Spinal cord (tissue), 10 donors: Measurements from ENCODE around the gene CREBBP. TPM values are rescaled to one million over a fixed set of nuclear protein-coding genes. Genes with fewer than 3 reads are reported as not detected.

ENCODE experiments used
- DNase-seq, 6 donors: peaks; one replicate each; pipeline versions ENCODE4 v3.0.0 to v3.0.0-alpha.2; 2013 to 2015; ENCODE audit warnings: low spot score in 6 of 6, low read depth in 4 of 6
- H3K27ac ChIP-seq: one replicate; pipeline ENCODE4 v1.5.1; 2013; ENCODE audit warnings: low read depth, low read length, control low read depth
- H3K27me3 ChIP-seq: one replicate; pipeline ENCODE4 v1.6.1; 2013; ENCODE audit warnings: low read length; ENCODE audit not compliant: control insufficient read depth, insufficient read depth
- H3K36me3 ChIP-seq: one replicate; pipeline ENCODE4 v1.6.1; 2013; ENCODE audit warnings: low read length; ENCODE audit not compliant: control insufficient read depth, insufficient read depth
- H3K4me1 ChIP-seq: one replicate; pipeline ENCODE4 v1.6.1; 2013; ENCODE audit warnings: low read length; ENCODE audit not compliant: control insufficient read depth, insufficient read depth
- H3K4me3 ChIP-seq: one replicate; pipeline ENCODE4 v1.5.1; 2013; ENCODE audit warnings: low read depth, low read length, control low read depth
- H3K9me3 ChIP-seq: one replicate; pipeline ENCODE4 v1.6.1; 2013; ENCODE audit warnings: low read length; ENCODE audit not compliant: control insufficient read depth, insufficient read depth
- WGBS: methylation state at CpG from one replicate; pipeline ENCODE4 v1.1.5; 2013; ENCODE audit warnings: missing lambda C conversion rate; ENCODE audit not compliant: insufficient coverage; 5-methylcytosine and 5-hydroxymethylcytosine counted together
- polyA plus RNA-seq, 2 donors: library from polyadenylated mRNA; unstranded; fragments of 120-200 nt; gene quantifications; one replicate each; pipeline ENCODE4 v1.2.1, GENCODE V29; 2013; ENCODE audit not compliant: insufficient read length in 2 of 2
- total RNA-seq, 2 donors: library from RNA; depleted of rRNA in 1 of 2; stranded (reverse); fragments of 120-200 nt in 1 of 2; fragments of >200 nt in 1 of 2; gene quantifications; one replicate each; pipeline versions ENCODE4 v1.2.3 to v1.2.4, GENCODE V29; 2013 to 2014
- donor health status: healthy.

Gene CREBBP
- total and polyA plus RNA-seq, 4 donors: 41.5 to 64.3 (median 61.4) TPM

DNA sequence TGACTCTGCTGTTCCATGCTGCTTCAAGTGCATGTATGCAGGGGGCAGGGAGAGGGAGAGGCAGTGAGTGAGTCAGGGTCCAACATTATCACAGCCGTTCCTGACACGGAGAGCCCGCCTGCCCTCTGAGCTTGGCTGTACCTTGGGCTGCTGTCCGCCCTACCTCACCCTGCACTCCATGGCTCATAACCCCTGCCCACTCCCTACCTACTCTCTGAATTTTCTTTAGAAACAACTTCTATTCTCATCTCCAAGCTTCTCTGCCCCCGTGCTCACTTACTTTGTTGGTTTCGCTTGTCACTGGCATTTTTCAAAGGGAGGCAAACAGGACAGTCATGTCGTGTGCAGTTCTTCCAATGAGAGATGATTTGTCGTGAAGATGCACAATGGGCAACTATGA, 88.8 kb downstream of the CREBBP start:
- Histone ChIP-seq H3K4me3 (no peak overlapping the region), H3K36me3 (peaks cover 45% of the 10 kb centered on the region), H3K27me3 (no peaks in the 10 kb centered on the region), H3K4me1 (peaks cover 10% of the 10 kb centered on the region), H3K9me3 (no peaks in the 10 kb centered on the region), H3K27ac (no peak overlapping the region)
- no peak for DNase-seq
- 95% methylated on average over 7 of the region's 8 CpGs for WGBS

DNA sequence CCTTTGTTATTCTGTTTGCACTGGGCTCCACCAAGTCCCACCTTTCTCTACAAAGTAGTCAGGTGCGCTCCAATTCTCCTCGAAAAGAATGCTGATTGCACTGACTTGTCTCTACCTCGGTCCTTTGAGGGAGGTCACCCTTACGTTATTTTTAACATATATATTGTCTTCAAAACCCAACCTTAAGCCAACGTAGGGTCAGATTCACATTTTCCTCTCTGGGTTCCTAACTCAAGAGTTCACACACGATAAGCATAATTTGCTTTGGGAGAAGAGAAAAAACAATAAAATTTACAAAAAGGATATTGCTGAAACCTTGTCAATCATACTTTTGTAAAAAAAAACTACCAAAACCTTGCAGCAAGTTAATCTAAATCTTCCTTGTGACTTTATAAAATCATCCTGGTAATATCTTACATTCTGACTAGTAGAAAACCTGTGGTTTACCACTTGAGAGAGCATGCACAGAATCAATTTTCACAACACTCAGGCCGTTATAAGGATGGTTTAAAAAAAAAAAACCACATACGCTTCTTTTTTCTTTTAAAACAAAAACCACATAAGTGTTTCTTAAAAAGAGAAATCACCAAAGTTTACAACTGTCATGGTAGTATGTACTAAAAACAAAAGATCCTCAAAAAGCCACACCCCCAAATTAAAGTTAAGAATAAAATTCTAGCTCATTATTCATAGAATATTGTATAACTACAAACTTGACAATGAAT, 91.0 kb downstream of the CREBBP start:
- Histone ChIP-seq H3K4me3 (no peak overlapping the region), H3K4me1 (peaks cover 10% of the 10 kb centered on the region), H3K27ac (no peak overlapping the region), H3K27me3 (no peaks in the 10 kb centered on the region), H3K9me3 (no peaks in the 10 kb centered on the region), H3K36me3 (peaks cover 52% of the 10 kb centered on the region)
- WGBS: 87% methylated on average over 3 of the region's 8 CpGs
- no peak for DNase-seq

DNA sequence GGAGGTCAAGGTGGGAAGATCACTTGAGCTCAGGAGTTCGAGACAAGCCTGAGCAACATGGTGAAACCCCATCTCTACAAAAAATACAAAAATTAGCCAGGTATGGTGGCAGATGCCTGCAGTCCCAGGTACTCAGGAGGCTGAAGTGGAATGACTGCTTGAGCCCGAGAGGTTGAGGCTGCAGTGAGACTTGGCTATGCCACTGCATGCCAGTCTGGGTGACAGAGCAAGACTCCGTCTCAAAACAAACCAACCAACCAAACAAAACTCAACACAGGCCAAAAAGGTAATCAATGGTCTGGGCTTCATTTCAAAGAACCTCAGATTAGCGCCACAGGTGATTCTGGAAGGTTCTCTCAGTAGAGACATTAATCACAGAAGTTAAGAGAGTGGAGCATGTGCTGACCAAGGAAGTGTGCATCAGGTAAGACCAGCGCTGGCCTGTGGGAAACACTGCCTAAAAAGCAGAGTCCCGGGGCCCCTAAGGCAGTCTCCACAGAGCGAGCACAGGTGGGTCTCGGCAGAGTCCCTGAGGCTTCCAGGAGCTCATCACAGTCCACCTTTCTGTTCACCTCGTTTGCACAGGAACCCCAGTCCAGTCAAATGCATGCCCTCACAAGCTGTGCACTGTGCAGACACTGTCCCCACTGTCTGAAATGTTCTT, 91.7 kb downstream of the CREBBP start:
- no peaks in the 10 kb centered on the region for H3K9me3 ChIP-seq
- 96% methylated on average over 7 of the region's 9 CpGs for WGBS
- H3K4me3 ChIP-seq: no peak overlapping the region
- no peaks in the 10 kb centered on the region for H3K27me3 ChIP-seq
- DNase-seq: no peak
- peaks cover 8% of the 10 kb centered on the region for H3K4me1 ChIP-seq
- H3K27ac ChIP-seq: no peak overlapping the region
- peaks cover 52% of the 10 kb centered on the region for H3K36me3 ChIP-seq

DNA sequence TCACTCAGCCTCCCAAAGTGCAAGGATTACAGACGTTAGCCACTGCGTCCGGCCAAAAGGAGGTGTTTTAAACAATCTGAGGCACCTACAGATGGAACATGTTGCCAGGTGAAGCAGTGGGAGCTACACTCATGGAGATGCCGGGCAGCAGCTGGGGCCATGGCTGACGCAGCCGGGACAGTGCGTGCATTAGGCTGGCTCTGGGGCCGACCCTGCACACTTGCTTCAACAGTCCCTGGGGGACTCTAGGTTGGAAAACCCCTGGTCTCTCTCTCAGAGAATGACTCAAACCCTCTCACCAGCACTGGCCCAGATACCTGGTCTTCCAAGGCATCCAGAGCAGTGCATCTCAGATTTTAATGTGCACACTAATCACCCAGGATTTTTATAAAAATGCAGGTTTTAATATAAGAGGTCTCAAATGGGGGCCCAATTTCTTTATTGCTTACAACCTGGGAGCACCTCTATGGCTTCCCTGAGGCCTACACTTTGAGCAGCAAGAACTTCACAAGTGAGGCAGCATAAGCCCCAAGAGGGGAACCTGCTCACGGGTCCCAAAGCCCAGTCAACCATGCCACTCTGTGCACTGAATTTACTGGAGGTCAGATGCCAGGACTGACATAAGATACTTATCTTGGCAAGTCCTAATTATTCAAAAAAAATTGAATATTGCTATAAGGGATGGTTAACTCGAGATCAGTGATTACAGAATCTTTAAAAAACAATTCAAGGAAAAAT, 92.4 kb downstream of the CREBBP start:
- Histone ChIP-seq H3K4me1 (peaks cover 4% of the 10 kb centered on the region), H3K27me3 (no peaks in the 10 kb centered on the region), H3K27ac (no peak overlapping the region), H3K4me3 (no peak overlapping the region), H3K9me3 (no peaks in the 10 kb centered on the region), H3K36me3 (peaks cover 55% of the 10 kb centered on the region)
- 94% methylated on average over 8 of the region's 10 CpGs for WGBS
- DNase-seq: no peak

DNA sequence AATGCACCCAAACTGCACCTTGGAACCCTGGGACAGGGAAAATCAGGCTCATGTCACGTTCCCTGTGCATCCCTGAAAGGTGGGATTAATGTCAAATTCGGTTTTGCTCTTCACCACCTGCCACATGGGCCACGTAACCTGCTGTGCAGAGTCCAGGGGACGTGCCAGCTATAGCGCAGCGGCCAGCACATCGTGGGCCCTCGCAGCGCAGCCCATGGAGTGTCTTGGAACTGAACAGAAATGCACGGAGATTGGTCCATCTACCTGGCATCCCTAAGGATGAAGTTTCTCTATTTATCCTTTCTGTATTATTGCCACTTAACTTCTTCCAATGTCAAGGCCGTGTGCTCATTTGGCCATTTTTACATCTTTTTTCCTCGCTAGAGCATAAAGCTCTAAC, 95.1 kb downstream of the CREBBP start:
- H3K27me3 ChIP-seq: no peaks in the 10 kb centered on the region
- no peak overlapping the region for H3K4me3 ChIP-seq
- H3K4me1 ChIP-seq: peaks cover under 1% of the 10 kb centered on the region
- H3K9me3 ChIP-seq: no peaks in the 10 kb centered on the region
- WGBS: 89% methylated on average over 12 of the region's 12 CpGs
- no peak overlapping the region for H3K27ac ChIP-seq
- no peak for DNase-seq
- H3K36me3 ChIP-seq: peaks cover 39% of the 10 kb centered on the region

DNA sequence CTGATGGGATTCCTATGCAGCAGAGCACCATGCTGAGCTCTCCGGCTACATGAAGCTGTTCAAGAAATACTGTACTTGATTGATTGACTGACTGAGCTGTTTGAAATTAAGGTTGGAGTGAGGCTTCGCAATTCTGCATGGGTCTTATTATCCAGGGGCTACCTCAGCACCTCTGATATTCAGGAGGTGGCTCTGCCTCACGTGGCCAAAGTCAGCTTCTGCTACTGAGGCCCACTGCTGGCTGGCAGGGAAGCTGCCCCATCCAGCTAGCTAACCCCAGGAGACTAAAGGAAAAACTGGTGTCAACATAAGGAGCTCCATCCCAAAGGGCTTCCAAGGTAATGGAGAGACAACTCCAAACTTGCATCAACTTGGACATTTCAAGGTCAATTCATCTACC, 97.0 kb downstream of the CREBBP start:
- 92% methylated on average over 2 of the region's 3 CpGs for WGBS
- DNase-seq: no peak
- Histone ChIP-seq H3K4me1 (peaks cover 3% of the 10 kb centered on the region), H3K36me3 (peaks cover 46% of the 10 kb centered on the region), H3K4me3 (no peak overlapping the region), H3K27ac (no peak overlapping the region), H3K9me3 (no peaks in the 10 kb centered on the region), H3K27me3 (no peaks in the 10 kb centered on the region)

DNA sequence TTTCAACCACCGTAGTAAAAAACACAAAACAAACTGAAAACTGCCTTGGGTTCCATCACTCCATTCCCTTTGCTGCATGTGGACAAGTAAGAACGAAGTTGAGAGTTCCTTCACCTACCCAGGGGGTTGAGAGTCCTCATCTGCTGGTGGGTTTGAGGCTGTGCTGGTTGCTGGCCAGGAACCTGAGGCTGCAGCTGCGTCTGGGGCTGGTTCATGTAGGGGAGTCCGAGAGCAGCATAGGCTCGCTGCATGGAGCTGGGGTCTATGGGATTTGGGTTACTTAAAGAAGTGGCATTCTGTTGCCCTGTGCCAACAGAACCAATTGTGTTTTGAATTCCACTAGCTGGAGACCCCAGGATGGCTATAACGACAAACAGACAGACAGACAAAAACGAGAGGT, 97.9 kb downstream of the CREBBP start:
- Histone ChIP-seq H3K4me3 (no peak overlapping the region), H3K4me1 (peaks cover 3% of the 10 kb centered on the region), H3K9me3 (no peaks in the 10 kb centered on the region), H3K27me3 (no peaks in the 10 kb centered on the region), H3K27ac (no peak overlapping the region), H3K36me3 (peaks cover 44% of the 10 kb centered on the region)
- 77% methylated on average over 3 of the region's 7 CpGs for WGBS
- no peak for DNase-seq

DNA sequence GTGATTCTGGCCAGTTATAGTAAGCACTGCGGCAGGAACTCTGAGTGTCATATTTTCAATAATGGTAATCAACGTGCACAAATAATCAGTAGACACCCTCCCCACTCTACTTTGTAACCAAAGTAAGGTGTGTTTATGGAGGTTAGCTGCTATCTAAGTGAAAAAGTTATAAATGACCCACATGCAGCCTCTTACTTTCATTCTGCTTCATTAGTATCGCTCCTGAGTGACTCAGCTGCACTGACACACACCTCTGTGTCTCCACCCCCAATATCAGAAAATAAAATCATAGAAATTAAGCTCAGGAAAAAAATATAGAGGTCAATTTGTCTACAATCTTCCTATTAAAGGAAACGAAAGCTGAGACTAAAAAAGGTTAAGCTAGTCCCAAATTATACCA, 99.1 kb downstream of the CREBBP start:
- DNase-seq: no peak
- no peaks in the 10 kb centered on the region for H3K27me3 ChIP-seq
- no peak overlapping the region for H3K4me3 ChIP-seq
- H3K4me1 ChIP-seq: peaks cover 3% of the 10 kb centered on the region
- no peaks in the 10 kb centered on the region for H3K9me3 ChIP-seq
- peaks cover 46% of the 10 kb centered on the region for H3K36me3 ChIP-seq
- H3K27ac ChIP-seq: no peak overlapping the region
- WGBS: no CpG with 5 or more reads among the region's 4 CpGs

DNA sequence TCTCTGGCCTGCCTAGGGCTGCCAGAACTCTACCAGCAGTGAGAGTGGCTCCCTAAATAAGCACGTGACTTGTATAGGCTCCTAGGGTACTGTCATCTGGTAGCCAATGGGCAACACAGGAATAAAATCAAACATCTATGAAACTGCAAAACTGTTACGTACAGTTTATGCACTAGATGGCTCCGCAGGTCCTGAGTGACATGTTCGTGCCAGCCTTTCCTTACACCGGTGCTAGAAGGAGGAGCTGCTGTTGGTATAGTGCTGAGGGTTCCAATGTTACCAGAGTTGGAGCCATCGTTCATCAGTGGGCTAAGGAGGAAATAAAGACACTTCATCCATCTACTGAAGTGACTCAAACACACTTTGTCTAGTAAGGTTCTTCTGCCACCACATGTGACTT, 99.9 kb downstream of the CREBBP start:
- Histone ChIP-seq H3K4me1 (peaks cover 3% of the 10 kb centered on the region), H3K27ac (no peak overlapping the region), H3K36me3 (peaks cover 48% of the 10 kb centered on the region), H3K9me3 (no peaks in the 10 kb centered on the region), H3K4me3 (no peak overlapping the region), H3K27me3 (no peaks in the 10 kb centered on the region)
- DNase-seq: peak in 2 of 6 donors; percentile 23 to 73
- 56% methylated on average over 4 of the region's 6 CpGs for WGBS
